ENCODE data around the gene CNKSR3.

The CNKSR3 gene

GRCh38 chr6:154377726-154378125 lies 132.8 kb downstream of the CNKSR3 start:
- DNase-seq = no peak

- no peak for DNase-seq
These were observed 136.5 kb downstream of the CNKSR3 start for GRCh38 chr6:154373971-154374370.

GRCh38 chr6:154371281-154371680 lies 139.2 kb downstream of the CNKSR3 start:
- DNase-seq = no peak

GRCh38 chr6:154370545-154370944 lies 139.9 kb downstream of the CNKSR3 start:
- DNase-seq = no peak

GRCh38 chr6:154367839-154368695 lies 142.4 kb downstream of the CNKSR3 start:
- no peak for DNase-seq

GRCh38 chr6:154367336-154367735 lies 143.1 kb downstream of the CNKSR3 start:
- DNase-seq = no peak

GRCh38 chr6:154363821-154364220 lies 146.7 kb downstream of the CNKSR3 start:
- DNase-seq = no peak

- no peak for DNase-seq
These were observed 149.0 kb downstream of the CNKSR3 start for GRCh38 chr6:154361476-154361875.

- no peak for DNase-seq
These were observed 150.0 kb downstream of the CNKSR3 start for GRCh38 chr6:154360476-154360875.

GRCh38 chr6:154359679-154360078 lies 150.8 kb downstream of the CNKSR3 start:
- no peak for DNase-seq

GRCh38 chr6:154359161-154359574 lies 151.3 kb downstream of the CNKSR3 start:
- no peak for DNase-seq

GRCh38 chr6:154358019-154358545 lies 152.4 kb downstream of the CNKSR3 start:
- DNase-seq = no peak

- no peak for DNase-seq
These were observed 153.8 kb downstream of the CNKSR3 start, which contains the start of gene IPCEF1 for GRCh38 chr6:154356690-154357089. Gene IPCEF1 (minus strand): TSS chr6:154356803. CDS start chr6:154265947, 90,856 bp downstream.

GRCh38 chr6:154356113-154356512 lies 154.4 kb downstream of the CNKSR3 start:
- DNase-seq = no peak

- DNase-seq = no peak
These were observed 156.2 kb downstream of the CNKSR3 start for GRCh38 chr6:154354265-154354777.

GRCh38 chr6:154353626-154354025 lies 156.9 kb downstream of the CNKSR3 start:
- DNase-seq = no peak

- DNase-seq = no peak
These were observed 157.4 kb downstream of the CNKSR3 start for GRCh38 chr6:154352898-154353585.

- DNase-seq = no peak
These were observed 160.2 kb downstream of the CNKSR3 start for GRCh38 chr6:154350293-154350692.

- no peak for DNase-seq
These were observed 162.5 kb downstream of the CNKSR3 start for GRCh38 chr6:154347981-154348380.

- DNase-seq = no peak
These were observed 164.7 kb downstream of the CNKSR3 start for GRCh38 chr6:154345811-154346210.

- DNase-seq = no peak
These were observed 166.8 kb downstream of the CNKSR3 start for GRCh38 chr6:154343473-154344308.

GRCh38 chr6:154341871-154342270 lies 168.6 kb downstream of the CNKSR3 start:
- no peak for DNase-seq

GRCh38 chr6:154341336-154341735 lies 169.1 kb downstream of the CNKSR3 start:
- DNase-seq = no peak
